Right forelimb (tissue), 1 donor: ENCODE data around the gene C22orf23.
A peak's percentile ranks its signal among the peaks of the same experiment; 100 is the strongest.
"Not testable (repeated sequence)": the region's sequence is repeated elsewhere in the genome, so short reads cannot be mapped to it uniquely, and the experiment has no call there.

ENCODE experiments used
- DNase-seq: peaks from one replicate; pipeline ENCODE4 v3.0.0-alpha.2; 2018

Gene C22orf23

DNA sequence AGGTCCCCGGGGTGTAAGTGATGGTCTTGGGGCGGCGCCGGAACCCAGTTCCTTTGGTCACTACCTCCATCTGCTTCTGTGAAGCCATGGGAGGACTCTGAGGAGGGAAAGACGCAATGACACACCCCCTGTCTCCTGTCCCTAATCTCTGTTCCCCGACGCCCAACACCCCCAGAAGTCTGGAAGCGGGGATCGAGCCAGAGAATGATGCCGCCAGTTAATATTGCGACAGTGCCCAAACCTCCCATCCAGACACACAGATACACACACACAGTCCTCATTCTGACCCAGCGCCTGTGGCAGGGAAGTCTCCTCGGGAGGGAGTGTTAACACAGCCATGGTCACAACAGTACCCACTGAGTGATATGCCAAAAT, 352 bp downstream of the C22orf23 start:
- no peak for DNase-seq

DNA sequence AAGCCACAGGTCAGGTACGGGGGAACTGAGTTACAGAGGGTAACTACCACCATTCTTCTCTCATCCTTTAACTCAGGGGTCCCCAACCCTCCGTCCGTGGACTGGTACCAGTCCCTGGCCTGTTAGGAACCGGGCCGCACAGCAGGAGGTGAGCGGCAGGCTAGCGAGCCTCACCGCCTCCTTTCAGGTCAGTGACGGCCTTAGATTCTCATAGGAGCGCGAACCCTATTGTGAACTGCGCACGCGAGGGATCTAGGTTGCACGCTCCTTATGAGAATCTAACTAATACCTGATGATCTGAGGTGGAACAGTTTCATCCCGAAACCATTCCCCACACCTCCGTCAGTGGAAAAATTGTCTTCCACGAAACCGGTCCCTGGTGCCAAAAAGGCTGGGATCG, 772 bp downstream of the C22orf23 start:
- DNase-seq, result not testable (repeated sequence)

DNA sequence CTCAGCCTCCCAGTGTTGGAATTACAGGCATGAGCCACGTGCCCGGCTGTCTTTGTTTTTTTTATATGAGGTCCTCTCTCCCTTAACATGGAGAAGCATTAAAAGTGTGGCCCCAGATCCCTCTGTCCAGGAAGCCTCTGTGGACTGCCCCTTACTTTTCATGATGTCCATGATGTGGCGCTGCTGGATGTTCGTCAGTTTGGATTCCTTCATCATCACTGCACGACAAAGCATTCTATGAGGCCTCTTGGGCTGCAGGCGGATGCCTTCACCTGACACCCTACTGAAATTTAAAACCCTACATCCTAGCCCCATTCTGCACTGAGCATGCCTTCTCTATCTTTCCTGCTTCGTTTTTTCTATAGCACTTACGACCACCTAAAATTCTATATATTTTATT, 2.1 kb downstream of the C22orf23 start:
- no peak for DNase-seq

DNA sequence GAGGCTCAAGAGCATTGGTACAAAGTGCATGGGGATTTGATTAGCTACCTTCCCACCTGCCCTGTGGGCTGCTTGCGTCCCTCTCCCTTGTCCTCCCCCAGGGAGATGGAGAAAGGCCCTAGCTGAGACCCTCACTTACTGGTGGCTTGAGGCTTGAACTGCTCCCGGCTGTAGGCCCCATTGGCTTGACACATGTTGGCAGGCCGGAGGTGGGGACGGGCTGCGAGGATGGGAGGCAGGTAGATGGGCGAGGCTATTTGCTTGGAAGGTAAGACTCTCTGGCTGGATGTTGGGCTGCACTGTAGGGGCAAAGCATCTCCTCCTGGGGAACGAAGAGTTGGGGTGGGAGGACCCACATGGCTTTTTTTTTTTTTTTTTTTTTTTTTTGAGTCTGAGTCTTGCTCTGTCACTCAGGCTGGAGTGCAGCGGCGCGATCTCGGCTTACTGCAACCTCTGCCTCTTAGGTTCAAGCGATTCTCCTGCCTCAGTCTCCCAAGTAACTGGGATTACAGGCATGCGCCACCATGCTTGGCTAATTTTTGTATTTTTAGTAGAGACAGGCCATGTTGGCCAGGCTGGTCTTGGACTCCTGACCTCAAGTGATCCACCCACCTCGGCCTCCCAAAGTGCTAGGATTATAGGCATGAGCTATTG, 6.1 kb downstream of the C22orf23 start:
- not testable (repeated sequence) for DNase-seq

DNA sequence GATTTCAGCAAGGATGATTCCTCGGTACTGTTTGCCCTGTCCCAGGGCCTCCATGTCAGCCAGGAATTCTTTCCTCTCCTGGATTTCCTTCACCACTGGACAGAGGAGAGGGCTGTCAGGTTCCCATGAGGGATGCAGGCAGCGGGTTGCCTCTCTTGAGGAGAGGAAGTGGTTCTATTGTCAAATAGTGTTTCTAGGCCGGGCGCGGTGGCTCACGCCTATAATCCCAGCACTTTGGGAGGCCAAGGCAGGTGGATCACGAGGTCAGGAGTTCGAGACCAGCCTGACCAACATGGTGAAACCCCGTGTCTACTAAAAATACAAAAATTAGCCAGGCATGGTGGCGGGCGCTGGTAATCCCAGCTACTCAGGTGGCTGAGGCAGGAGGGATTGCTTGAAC, 9.0 kb downstream of the C22orf23 start:
- DNase-seq, result not testable (repeated sequence)

DNA sequence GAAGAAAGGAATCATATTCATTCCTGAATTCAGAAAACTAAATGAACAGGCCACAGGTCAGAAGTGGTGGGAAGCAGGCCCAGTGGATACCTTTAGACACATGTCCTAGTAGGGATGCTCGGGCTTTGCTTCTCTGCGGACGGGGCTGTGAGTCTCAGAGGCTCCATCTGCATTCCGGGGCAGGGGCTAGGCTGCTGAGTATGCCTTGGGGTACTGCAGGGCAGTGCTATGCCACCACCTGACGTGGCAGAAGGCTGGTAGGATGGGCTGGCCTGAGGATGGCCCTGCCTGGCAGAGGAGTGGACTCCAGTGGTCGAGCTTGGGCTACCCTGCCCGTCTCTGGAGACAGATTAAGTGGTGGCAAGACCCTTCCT, 9.6 kb downstream of the C22orf23 start:
- DNase-seq, result no peak

DNA sequence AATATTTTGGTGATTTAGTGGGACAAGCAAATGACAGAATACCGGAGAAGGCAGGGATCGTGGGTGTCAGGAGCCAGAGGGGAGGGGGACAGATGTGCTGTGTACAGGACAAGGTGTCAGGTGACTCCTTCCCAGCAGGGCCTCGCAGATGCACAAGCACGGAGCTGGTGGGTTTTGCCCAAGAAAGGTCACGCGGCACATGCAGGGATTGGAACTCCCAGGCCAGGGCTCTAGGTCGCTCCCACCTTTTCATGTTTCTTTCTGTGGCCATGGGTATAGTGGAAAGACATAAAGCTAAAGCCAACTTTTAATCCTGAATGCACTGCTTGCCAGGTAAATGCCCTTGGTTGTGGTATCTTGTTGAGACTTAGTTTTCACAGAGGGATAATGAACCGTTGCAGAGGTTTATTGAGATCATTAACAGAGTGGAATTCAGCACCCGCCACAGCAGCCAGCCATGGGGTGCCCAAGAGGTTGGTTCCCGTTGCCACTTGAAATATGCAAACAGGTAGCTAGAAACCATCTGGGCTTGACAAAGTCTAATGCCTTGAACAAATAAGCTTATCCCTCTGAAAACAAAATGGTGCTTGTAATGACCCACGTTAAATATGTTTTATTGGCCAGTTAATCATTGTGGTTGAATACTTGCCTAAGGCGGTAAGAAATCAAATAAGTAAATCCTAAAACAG, 10.1 kb downstream of the C22orf23 start:
- DNase-seq, result no peak

DNA sequence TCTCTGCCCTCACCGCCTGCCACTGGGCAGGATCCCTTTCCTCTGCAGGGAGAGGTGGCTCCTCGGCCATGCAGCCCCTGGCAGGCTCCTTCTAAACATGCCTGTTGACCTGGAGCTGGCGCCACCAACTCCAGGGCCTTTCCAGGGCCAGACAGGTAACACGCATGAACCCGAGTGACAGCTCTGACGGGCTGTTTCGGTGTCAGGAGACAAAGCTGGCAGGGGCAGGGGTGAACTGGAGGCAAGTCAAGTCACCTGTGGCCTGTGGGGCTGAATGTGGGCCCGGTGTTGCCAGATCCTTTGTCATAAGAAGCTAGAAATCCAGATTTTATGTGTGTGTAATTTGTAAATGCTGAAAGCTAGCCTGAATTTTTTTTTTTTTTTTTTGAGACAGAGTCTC, 11.3 kb downstream of the C22orf23 start:
- no peak for DNase-seq

DNA sequence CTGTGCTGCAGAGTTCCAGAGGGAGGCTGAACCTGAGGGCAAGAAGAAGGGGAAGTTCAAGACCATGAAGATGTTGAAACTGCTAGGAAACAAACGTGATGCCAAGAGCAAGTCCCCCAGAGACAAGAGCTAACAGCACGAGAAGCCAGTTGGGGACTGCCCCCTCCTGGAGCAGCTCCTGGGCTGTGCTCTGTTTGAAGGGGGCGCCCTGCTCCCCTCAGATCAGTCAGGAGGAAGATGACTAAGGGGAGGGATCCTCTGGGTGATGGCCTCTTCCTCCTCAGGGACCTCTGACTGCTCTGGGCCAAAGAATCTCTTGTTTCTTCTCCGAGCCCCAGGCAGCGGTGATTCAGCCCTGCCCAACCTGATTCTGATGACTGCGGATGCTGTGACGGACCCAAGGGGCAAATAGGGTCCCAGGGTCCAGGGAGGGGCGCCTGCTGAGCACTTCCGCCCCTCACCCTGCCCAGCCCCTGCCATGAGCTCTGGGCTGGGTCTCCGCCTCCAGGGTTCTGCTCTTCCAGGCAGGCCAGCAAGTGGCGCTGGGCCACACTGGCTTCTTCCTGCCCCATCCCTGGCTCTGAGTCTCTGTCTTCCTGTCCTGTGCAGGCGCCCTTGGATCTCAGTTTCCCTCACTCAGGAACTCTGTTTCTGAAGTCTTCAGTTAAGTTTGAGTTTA, 12.6 kb downstream of the C22orf23 start:
- DNase-seq, result no peak

DNA sequence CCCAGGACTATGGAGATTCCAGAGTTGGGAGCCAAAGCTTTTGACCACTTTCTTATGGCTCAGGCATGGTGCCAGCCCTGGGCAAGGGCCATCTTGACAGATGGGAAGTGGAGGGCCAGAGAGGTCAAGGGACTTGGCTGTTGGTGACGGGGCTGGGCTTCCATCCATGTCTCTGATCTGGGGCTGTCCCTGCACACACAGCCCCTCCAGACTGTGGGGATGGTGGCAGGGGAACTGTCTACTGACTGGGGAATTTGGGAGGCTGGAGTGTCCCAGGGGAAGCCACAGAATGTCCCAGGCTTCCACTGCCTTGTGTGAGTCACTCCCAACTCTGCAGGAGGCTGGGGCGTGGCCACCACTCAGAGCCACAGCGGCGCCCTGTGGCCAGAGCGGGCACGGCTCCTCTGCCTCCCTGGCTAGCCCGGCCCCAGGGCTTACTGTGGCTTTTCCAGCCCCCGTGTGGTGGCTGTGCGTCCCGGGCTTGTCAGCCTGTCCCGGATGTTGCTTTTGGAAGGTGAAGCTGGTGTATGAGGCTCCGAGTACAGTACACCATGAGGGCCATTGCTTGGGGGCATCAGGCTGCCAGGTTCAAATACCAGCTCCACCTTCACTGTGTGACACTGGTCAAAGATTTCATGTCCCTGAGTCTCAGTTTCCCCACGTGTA, 19.6 kb downstream of the C22orf23 start:
- DNase-seq, result peak; percentile 88

DNA sequence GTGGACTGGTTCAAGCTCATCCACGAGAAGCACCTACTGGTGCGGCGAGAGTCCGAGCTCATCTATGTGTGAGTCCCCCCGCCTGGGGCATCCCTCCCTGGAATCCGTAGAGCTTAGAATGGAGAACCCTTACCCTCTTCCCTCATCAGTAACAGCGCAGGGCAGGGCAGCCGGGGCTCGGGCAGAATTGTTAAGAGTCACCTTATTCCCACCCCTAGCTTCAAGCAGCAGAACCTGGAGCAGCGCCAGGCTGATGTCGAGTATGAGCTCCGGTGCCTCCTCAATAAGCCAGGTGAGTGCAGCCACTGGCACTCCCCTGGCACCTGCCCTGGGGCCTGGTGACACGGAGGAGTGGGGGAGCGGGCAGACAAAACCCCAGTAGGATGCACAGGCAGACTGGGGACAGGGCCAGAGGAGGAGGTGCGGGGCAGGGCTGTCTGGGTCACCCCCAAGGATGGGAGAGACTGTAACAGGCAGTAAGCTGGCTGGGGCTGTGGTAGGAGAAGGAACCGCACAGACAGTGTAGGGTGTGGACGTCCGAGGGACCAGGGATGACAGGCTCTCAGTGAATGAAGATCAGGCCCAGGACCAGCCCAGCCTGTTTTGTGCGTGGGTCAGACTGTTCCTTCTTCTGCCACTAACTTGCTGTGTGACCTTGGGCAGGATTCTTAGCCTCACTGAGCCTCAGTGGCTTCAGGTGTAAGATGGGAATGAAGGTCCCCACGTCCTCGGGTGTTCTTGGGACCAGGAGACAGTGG, 20.4 kb downstream of the C22orf23 start:
- DNase-seq, result no peak

DNA sequence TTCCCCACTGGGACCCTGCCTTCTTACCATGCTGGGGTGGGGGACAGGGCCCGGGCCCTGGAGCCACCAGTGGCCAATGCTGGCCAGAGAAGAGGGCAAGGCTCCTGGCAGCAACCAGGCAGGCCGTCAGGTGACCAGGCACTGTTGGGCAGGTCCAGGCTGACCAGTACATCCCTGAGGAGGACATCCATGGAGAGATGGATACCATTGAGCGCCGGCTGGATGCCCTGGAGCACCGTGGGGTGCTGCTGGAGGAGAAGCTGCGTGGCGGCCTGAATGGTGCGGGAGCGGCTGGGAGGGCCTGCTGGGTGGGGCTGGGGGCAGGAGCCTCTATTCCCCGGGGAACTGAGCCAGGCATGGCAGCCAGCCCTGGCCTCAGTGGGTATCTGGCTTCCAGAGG, 21.0 kb downstream of the C22orf23 start:
- no peak for DNase-seq

DNA sequence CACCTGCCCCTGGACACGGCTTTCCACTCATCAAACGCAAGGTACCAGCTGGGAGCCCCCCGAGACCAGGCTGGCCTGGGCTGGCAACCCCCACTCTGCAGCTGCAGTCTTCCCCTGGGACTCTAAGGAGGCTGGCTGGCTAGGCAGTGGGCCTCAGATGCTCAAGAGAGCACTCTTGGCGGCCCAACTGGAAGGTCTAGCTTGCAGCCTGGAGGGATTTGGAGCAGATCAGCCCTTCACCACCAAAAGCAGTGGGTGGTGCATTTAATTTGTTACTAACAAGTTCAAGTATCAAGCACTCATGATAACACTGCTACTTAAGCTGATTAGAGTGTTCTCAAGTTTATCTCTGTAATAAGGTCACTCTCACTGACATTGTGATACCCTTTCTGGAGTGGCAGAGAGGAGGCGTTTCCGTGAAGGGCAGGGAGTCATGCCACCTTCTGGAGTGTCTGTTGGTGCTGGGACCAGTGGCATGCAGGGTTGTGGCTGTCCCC, 21.5 kb downstream of the C22orf23 start:
- DNase-seq, result no peak

DNA sequence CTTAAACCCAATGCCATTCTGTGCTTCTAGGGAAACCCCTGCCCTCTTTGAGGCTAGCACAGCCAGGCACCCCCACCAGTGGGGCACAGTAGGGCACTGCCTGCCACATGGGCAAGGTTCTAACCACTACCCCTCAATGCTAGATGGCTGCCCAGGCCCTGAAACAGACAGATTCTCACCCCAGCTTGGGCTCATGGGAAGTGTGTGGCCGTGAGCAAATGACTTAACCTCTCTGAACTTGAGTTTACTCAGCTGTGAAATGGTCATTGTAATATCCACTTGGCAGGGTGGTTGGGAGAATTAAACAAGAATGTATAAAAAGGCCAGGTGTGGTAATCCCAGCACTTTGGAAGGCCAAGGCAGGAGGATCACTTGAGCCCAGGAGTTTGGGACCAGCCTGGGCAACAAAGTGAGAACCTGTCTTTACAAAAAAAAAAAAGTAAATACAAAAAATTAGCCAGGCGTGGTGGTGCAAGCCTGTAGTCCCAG, 22.4 kb downstream of the C22orf23 start:
- no peak for DNase-seq

DNA sequence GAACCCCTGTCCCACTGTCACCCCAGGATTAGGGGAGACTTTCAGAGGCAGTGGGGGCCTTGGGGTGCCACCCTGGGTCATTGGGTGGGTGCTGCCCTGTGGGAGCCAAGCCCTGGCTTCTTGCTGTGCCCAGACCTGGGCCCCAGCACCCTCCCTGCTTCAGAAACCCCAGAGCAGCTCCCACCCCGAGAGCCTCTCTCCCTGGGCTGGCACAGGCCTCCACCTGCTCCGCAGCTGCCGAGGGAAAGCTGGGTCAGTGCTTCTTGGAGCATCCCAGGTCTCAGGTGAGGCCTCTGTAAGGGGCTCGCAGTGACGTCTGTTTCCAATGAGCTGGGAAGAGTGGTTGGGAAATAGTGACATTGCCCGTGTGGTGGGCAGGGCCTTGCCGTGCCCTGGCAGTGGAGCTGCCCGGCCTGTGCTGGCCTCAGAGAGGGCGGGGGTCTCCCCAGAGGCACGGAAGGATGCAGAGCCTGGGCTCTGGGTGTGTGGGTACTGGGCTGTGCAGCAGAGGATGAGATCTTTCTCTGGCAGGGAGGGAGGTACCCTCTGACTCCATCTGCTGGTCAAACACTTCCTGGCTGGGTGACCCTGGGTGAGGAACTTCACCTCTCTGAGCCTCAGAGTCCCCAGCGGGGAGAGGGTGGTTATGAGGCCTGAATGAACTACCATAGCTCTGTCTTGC, 23.0 kb downstream of the C22orf23 start:
- DNase-seq, result no peak

DNA sequence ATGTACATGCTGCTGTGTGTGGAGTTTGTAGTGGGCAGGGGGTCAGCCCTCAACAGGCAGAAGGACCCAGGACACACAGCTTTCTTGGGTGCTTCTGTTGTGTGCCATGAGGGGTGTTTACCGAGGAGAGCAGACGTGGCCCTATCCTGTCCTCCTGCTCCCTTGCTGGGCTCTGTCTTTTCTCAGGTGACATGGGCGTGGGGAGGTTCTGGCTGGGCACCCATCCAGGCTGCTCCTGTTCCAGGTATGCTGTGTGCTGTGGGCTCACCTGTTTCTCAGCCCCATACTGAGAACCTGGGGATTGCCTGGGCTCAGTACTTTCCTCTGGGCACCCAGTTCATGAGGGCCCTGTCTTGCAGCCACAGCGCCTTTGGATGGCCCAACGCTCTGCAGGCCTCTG, 24.0 kb downstream of the C22orf23 start:
- no peak for DNase-seq

DNA sequence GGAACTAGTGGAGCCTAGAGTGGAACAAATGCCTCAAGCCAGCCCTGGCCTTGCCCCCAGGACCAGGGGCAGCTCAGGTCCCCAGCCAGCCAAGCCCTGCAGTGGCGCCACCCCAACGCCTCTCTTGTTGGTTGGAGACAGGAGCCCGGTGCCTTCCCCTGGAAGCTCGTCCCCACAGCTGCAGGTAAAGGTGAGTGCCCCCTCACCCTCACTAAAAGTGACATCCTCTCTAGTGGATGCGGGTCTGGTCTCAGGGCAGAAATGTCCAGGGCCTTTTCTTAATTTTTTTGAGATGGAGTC, 25.8 kb downstream of the C22orf23 start:
- no peak for DNase-seq

DNA sequence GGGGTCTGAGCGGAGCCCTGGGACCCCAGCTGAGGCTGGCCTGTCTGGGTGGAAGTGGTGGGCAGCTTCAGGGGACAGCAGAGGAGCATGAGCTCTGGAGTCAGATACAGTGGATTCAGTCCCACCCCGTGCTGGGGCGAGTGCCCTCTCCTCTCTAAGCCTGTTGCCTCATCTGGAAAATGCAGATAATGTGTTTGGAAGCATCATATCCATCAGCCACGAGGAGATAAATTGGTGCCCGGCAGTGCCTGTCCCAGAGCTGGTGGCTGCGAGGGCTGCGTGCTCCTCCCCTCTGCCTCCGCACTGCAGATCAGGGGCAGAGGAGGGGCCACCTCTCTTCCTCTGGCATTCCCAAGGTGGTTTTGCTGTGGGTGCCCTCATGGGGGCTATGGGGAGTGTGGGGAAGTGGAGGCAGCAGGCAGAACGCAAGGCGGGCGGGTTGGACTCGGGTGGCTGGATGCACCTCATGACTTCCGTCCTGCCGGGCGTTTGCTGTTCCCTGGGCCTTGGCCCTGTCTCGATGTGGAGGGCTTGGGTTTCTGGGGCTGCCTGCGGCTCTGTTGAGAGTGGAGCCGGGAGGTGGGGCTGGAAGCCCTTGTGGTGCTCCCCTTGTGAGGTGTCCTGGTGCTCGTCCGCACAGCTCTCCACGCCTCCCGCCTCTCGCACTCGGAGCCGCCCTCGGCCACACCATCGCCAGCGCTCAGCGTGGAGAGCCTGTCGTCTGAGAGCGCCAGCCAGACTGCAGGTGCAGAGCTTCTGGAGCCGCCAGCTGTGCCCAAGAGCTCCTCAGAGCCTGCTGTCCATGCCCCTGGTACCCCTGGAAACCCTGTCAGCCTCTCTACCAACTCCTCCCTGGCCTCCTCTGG, 26.4 kb downstream of the C22orf23 start:
- no peak for DNase-seq

DNA sequence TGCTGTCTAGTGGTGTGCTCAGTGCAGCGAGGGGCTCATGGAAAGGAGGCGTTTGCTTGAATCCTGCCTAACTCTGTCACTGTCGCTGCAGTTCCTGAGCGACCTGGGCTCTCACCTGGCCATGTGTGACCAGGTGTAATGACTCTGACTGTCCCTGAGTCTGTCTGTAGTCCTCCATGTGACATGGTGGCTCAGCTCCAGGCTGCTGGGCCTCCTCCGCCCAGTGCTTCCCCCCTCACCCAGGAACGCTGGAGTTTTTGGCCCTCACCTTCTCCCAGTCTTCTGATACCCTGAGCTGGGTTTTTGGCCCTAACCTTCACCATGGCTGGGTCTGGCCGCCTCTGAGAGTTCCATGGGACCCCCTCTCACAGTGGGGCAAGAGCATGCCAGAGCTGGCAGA, 27.0 kb downstream of the C22orf23 start:
- DNase-seq, result no peak

DNA sequence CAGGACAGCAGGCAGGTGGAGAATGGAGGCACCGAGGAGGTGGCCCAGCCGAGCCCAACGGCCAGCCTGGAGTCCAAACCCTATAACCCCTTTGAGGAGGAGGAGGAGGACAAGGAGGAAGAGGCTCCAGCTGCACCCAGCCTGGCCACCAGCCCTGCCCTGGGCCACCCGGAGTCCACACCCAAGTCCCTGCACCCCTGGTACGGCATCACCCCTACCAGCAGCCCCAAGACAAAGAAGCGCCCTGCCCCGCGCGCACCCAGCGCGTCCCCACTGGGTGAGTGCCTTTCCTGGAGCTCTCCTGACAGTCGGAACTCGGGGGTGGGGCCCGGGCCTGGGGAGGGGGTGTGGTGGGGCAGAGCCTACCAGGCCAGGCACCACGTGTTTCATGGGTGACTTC, 27.6 kb downstream of the C22orf23 start:
- no peak for DNase-seq

DNA sequence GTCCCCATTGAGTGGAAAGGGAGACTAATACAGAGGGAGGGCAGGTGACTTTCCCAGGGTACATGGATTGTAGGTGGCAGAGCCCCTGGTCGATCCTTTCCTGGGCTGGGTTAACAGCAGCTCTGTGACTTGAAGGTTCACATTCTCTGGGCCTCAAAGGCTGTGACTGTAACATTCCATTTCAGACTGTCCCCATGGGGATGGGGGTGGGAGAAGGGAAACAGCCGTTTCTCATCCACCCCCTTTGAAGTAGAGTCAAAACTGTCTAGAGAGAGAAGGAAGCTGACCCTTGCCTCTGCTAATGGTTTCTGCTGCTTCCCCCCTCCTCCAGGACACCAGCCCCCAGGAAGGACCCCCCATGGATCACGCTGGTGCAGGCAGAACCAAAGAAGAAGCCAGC, 28.1 kb downstream of the C22orf23 start:
- DNase-seq, result no peak
